Measurements from ENCODE around the gene MMP25.

MMP25 gene

GRCh38 chr16:3094289-3095027, 48.1 kb downstream of the MMP25 start:
- peak; percentile 25 for DNase-seq (ENCODE audit: low read depth, low spot score)

DNA sequence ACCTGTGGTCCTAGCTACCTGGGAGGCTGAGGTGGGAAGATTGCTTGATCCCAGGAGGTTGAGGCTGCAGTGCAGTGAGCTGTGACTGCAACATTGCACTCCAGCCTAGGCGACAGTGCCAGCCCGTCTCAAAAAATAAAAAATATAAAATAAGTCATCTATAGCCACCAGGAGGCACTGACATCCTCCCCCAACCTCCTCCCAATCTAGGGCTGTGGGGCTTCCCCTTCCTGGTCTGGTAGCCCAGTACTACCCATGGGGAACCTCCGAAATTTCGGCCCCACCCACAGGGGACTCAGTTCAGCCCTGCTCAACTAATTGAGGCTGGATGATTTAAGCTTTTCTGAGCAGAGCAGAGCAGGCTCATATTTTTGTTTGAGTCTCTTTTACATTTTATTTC, 49.5 kb downstream of the MMP25 start:
- no peak for DNase-seq (ENCODE audit: low read depth, low spot score)

DNA sequence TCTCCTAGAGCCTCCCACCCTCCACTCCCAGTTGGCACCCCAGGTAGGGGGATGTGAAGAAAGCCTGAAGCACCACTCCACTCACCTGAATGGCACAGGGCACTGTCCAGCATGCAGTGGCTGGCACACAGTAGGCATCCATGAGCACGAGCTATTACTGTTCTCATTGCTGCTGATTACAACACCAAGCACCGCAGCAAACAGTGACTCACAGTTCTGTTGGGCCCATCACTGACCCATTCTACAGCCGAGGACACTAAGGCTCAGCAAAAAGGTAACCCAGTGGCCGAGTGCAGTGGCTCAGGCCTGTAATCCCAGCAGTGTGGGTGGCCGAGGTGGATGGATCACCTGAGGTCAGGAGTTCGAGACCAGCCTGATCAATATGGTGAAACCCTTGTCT, 50.0 kb downstream of the MMP25 start:
- no peak for DNase-seq (ENCODE audit: low read depth, low spot score)

DNA sequence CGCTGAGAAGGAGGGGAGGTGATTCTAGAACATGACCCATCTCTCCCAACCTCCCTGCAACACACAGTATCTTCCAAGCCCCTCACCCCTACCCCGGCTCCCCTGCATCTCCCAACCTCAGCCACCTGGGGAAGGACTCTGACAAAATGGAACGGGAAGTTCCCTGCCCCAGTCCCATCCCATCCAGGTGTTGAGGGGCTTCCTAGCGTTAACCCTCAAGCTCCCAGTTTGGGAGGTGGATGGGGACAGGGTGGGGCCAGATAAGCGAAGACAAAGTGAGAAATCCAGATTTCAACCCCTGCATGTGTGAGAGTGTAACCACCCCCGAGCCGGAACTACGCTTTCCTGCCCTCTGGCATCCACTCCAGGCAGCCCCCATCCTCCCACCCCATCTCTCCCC, 50.9 kb downstream of the MMP25 start:
- no peak for DNase-seq (ENCODE audit: low read depth, low spot score)

DNA sequence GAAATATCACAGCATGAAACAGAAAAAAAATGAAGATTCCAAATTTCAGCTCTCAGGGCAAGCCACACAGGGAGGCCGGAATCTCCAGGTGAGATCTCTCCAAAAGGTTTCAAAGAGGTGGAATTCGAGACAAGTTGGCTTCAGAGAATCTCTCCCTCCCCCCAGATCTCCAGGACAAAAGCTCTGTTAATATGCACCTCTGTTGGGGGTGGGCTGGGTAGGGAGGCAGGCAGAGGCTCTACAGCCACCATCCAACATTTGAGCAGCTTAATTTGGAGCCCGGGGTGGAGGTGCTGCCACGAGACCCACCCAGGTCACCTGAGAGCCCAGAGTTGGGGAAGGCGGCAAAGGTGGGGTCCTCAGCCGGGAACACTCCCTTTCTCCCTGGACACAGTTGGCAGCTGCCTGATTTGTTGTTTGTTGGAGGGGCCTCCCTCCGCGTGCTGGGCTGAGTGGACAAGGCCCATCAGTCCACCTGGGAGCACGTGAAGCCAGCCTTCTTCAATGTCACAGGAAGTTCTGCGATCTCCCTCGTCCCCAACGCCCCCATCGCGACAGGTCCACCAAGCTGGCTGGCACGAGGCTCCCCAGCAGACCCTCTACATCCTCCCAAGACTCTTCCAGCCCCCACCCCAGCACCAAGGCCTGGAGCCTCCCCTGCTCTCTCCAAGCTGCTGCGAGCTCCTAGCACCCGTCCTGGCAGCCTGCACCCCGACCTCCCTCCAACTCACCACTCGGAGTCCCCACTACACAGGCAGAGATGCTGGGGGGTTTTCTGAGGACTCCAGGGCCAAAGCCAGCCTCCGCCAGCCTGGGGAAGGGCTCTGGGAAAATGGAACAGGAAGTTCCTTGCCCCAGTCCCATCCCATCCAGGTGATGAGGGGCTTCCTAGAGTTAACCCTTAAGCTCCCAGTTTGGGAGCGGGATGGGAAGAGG, 52.4 kb downstream of the MMP25 start, which contains the start of gene ZSCAN10:
ZSCAN10 (minus strand) TSS at position 836 of the 936 bp plus-strand sequence. CDS start 6,357 bp downstream, outside the sequence.
- DNase-seq (ENCODE audit: low read depth, low spot score): no peak

GRCh38 chr16:3099395-3099731, 53.0 kb downstream of the MMP25 start:
- no peak for DNase-seq (ENCODE audit: low read depth, low spot score)

DNA sequence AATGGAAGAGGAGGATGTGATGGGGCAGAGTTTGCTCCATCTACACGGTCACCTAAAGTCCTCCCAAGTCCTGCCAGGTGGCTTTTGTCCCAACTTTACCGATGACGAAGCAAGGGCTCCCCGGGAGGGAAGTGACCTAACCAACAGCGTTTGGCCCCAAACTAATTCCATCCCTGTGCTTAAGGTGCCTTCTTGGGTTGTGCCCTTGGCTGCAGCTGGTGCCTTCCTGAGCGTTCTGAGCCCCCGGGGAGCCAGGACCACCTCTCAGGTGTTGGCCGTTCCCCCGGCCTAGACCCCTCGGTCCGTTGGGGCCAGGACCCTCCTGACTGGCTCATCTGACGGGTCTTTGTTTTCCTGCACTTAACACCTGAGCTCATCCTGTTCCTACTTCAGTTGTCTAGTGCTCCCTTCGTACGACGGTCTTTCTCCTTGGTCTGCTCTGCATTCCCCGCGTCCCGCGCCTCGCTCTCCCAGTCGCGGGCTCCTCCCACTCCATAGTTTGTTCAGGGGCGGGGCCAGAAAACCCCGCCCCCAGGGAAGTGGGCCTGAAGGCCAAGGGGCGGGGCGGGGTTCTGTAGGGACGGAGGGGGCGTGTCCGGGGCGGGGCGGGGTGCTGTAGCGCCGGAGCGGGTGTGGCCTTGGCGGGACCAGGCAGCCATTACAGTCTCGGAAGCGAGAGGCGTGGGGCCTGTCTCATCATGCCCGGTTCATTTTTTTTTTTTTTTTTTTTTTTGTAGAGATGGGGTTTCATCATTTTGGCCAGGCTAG, 53.6 kb downstream of the MMP25 start:
- DNase-seq (ENCODE audit: low read depth, low spot score): peak; percentile 73

DNA sequence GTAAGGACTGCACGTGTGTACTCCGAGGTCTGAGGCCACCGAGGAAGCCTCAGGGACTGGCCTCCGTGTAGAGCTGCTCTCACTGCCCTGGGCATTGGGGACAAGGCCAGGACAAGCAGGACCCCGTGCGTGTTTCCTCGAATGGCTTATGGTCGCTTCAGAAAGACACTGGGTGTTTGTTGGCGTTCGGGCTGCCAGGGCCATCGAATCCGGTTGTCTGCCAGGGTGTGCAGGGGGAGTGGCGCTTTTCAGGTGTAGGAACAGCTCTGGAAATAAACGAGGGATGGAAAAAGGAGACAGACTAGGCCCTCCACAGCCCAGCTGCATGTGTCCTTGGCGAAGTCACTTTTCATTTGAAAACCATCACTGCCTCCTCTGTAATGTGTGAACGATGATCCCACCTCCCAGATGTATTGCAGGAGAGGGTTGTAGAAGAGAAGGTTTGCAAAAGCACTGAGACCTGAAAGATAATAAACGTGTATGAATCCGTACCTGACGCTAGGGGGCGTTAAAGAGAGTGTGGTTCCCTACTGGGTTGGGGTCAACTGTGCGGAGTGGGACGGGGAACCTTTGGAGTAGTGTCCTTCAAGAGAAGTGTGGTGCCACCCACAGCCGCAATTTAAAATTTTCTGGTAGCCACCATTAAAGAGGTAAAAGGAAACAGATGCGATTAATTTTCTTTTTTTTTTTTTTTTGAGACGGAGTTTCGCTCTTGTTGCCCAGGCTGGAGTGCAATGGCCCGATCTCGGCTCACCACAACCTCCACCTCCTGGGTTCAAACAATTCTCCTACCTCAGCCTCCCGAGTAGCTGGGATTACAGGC, 54.9 kb downstream of the MMP25 start:
- no peak for DNase-seq (ENCODE audit: low read depth, low spot score)

DNA sequence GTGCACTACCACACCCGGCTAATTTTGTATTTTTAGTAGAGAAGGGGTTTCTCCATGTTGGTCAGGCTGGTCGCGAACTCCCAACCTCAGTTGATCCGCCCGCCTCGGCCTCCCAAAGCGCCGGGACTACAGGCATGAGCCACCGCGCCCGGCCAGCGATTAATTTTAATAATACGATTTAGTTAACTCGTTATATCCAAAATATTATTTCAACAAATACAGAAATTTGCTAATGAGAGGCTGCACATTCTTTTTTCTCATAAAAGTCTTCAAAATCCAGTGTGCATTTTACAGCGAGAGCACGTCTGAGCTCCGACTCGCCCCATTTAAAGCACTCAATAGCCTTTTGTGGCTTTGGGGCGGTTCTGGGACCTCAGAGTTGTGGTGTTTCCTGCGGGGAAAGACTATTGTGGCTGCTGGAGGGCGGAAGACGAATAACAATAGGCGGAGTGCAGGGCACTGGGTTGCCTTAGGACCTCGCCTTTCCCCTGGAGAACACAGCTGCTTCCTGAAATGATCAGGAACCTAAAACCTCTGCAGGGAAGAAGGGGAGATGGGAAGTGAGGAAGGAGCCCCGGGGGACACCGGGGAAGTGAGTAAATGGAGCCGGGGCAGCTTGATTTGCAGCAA, 55.6 kb downstream of the MMP25 start:
- no peak for DNase-seq (ENCODE audit: low read depth, low spot score)

DNA sequence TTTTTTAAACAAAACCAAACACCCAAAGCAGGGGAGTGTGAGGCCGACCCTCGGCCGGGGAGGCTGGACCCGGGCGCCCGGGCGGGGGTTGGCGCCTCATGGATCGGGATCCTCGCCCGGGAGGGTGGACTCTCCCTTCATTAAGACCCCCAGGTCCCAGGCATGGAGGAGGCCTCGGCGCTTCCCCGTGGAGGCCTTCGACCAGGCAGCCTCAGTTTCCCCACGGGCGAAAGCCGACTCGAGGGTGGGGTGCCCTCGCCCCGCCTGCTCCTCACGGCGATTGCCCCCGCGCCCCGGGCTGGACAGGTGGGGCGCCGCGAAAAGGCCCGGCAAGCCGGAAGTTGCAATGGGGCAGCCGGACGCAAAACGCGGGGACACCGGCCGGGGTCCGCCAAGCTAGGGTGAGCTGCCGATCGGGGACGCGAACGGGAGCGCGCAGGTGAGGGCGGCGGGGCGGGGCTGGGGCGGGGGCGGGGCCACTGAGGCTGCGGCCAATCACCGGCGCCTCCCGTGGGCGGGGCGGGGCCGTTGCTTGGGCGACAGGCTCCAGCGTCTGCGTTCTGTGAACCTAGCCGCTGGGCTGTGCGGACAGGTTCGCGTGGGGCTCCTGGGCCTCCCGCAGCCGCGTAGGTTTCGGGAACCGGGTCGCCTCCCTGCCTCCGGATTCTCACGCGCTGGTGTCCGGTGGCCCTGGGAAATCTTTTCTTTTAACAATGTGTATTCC, 60.0 kb downstream of the MMP25 start:
- peak; percentile 73 for DNase-seq (ENCODE audit: low read depth, low spot score)

Measured in activated CD4-positive, CD25-positive, alpha-beta regulatory T cell treated with anti-CD3 and anti-CD28 coated beads, Interleukin-2, amount 50 U/mL, for 16 hours (primary cell).